MM.1S (cell line): Measurements from ENCODE around the gene SEZ6L.

Experiments used
- DNase-seq: peaks from one replicate; pipeline ENCODE4 v3.0.0-alpha.2; 2015
- H2AFZ ChIP-seq: fragments of 300-600 bp; sonication (generic); 2 replicates; pipeline ENCODE4 v1.6.0; 2016; ENCODE audit warnings: antibody characterized with exemption, low read length
- H3F3A ChIP-seq: fragments of 300-600 bp; sonication (generic); 2 replicates; pipeline ENCODE4 v1.6.1; 2016; ENCODE audit warnings: mild to moderate bottlenecking, antibody characterized with exemption, low read length, moderate library complexity, mixed read lengths; ENCODE audit not compliant: insufficient read depth
- H3K27ac ChIP-seq: fragments of 300-600 bp; sonication (generic); 2 replicates; pipeline ENCODE4 v1.5.1; 2016; ENCODE audit warnings: mild to moderate bottlenecking, low read length
- H3K27me3 ChIP-seq: fragments of 300-600 bp; sonication (generic); replicated peaks from 2 replicates; pipeline ENCODE4 v1.6.0; 2016; ENCODE audit warnings: low read length; ENCODE audit not compliant: insufficient read depth
- H3K36me3 ChIP-seq: fragments of 300-600 bp; sonication (generic); replicated peaks from 2 replicates; pipeline ENCODE4 v1.6.1; 2016; ENCODE audit warnings: mild to moderate bottlenecking, low read length, mixed read lengths; ENCODE audit not compliant: insufficient read depth
- H3K4me1 ChIP-seq: fragments of 300-600 bp; sonication (generic); 2 replicates; pipeline ENCODE4 v1.6.1; 2016; ENCODE audit warnings: low read length, mixed read lengths
- H3K4me2 ChIP-seq: fragments of 300-600 bp; sonication (generic); 2 replicates; pipeline ENCODE4 v1.6.0; 2016; ENCODE audit warnings: low read depth, low read length
- H3K4me3 ChIP-seq: fragments of 300-600 bp; sonication (generic); 2 replicates; pipeline ENCODE4 v1.5.1; 2016; ENCODE audit warnings: low read length, mixed read lengths
- H3K79me2 ChIP-seq: fragments of 300-600 bp; sonication (generic); 2 replicates; pipeline ENCODE4 v1.6.1; 2016; ENCODE audit warnings: mixed run types, low read length, mixed read lengths
- H3K9ac ChIP-seq: fragments of 300-600 bp; sonication (generic); 2 replicates; pipeline ENCODE4 v1.6.1; 2016; ENCODE audit warnings: low read length, mixed read lengths
- H3K9me2 ChIP-seq: fragments of 300-600 bp; sonication (generic); replicated peaks from 2 replicates; pipeline ENCODE4 v1.6.1; 2016; ENCODE audit warnings: mild to moderate bottlenecking, low read length, mixed read lengths; ENCODE audit not compliant: insufficient read depth
- H3K9me3 ChIP-seq: fragments of 300-600 bp; sonication (generic); replicated peaks from 2 replicates; pipeline ENCODE4 v1.6.1; 2016; ENCODE audit warnings: mild to moderate bottlenecking, low read length, mixed read lengths; ENCODE audit not compliant: insufficient read depth
- H4K20me1 ChIP-seq: fragments of 300-600 bp; sonication (generic); 2 replicates; pipeline ENCODE4 v1.6.1; 2016; ENCODE audit warnings: mild to moderate bottlenecking, low read length, moderate library complexity, mixed read lengths; ENCODE audit not compliant: insufficient read depth
- CTCF ChIP-seq: fragments of 300-600 bp; sonication (generic); IDR thresholded peaks from 2 replicates; pipeline ENCODE4 v1.5.1; 2016; ENCODE audit warnings: antibody characterized with exemption, low read length, mixed read lengths
- EZH2 ChIP-seq: fragments of 300-600 bp; sonication (generic); optimal IDR thresholded peaks from 2 replicates; pipeline ENCODE3; 2017; ENCODE audit warnings: low read depth, mild to moderate bottlenecking, antibody characterized with exemption, low read length, mixed read lengths
- EZH2phosphoT487 ChIP-seq: fragments of 300-600 bp; sonication (generic); IDR thresholded peaks from 2 replicates; pipeline ENCODE4 v1.6.1; 2018; ENCODE audit warnings: antibody characterized with exemption, low read length

SEZ6L gene

GRCh38 chr22:26393929-26394328 lies 224.7 kb downstream of the SEZ6L start:
- no peaks in the 10 kb centered on the region for H3K36me3 ChIP-seq
- H3K9me2 ChIP-seq: no peaks in the 10 kb centered on the region
- H3K4me1 ChIP-seq: no peaks in the 10 kb centered on the region
- no peak overlapping the region for H2AFZ ChIP-seq
- no peak overlapping the region for H3K27ac ChIP-seq
- TF ChIP-seq CTCF: no peak
- TF ChIP-seq EZH2: no peak
- TF ChIP-seq EZH2phosphoT487: no peak
- H3K4me3 ChIP-seq: no peak overlapping the region
- H3K79me2 ChIP-seq: no peaks in the 10 kb centered on the region
- H3F3A ChIP-seq: no peaks in the 10 kb centered on the region
- no peak overlapping the region for H3K4me2 ChIP-seq
- DNase-seq: no peak
- no peaks in the 10 kb centered on the region for H3K9me3 ChIP-seq
- H3K9ac ChIP-seq: no peak overlapping the region
- no peaks in the 10 kb centered on the region for H4K20me1 ChIP-seq
- no peaks in the 10 kb centered on the region for H3K27me3 ChIP-seq

- Histone ChIP-seq H3K9ac (no peak overlapping the region), H3K4me3 (no peak overlapping the region), H3K4me1 (no peaks in the 10 kb centered on the region), H3K9me3 (no peaks in the 10 kb centered on the region), H4K20me1 (no peaks in the 10 kb centered on the region), H3K4me2 (no peak overlapping the region), H3K79me2 (no peaks in the 10 kb centered on the region), H3K36me3 (no peaks in the 10 kb centered on the region), H3K27ac (no peak overlapping the region), H3K27me3 (no peaks in the 10 kb centered on the region), H3F3A (no peaks in the 10 kb centered on the region), H3K9me2 (no peaks in the 10 kb centered on the region), H2AFZ (no peak overlapping the region)
- DNase-seq: no peak
- TF ChIP-seq EZH2phosphoT487 (no peak), CTCF (no peak), EZH2 (no peak)
Measured at GRCh38 chr22:26394777-26395176, 225.5 kb downstream of the SEZ6L start.

GRCh38 chr22:26395926-26396325 lies 226.7 kb downstream of the SEZ6L start:
- Histone ChIP-seq H3K4me1 (no peaks in the 10 kb centered on the region), H3K9ac (no peak overlapping the region), H3K27me3 (no peaks in the 10 kb centered on the region), H3K36me3 (no peaks in the 10 kb centered on the region), H3K27ac (no peak overlapping the region), H3K9me2 (no peaks in the 10 kb centered on the region), H3K9me3 (no peaks in the 10 kb centered on the region), H3K4me2 (no peak overlapping the region), H4K20me1 (no peaks in the 10 kb centered on the region), H2AFZ (no peak overlapping the region), H3K79me2 (no peaks in the 10 kb centered on the region), H3K4me3 (no peak overlapping the region), H3F3A (no peaks in the 10 kb centered on the region)
- no peak for TF ChIP-seq CTCF
- TF ChIP-seq EZH2: no peak
- TF ChIP-seq EZH2phosphoT487: no peak
- no peak for DNase-seq
